GM19193 (cell line): ENCODE data around the gene SLCO4A1.

Experiments
- POLR2A ChIP-seq: IDR thresholded peaks from 4 replicates; pipeline ENCODE4 v1.6.1; 2011; ENCODE audit not compliant: insufficient read depth, insufficient read length; ENCODE audit errors: extremely low read depth

Gene SLCO4A1

DNA sequence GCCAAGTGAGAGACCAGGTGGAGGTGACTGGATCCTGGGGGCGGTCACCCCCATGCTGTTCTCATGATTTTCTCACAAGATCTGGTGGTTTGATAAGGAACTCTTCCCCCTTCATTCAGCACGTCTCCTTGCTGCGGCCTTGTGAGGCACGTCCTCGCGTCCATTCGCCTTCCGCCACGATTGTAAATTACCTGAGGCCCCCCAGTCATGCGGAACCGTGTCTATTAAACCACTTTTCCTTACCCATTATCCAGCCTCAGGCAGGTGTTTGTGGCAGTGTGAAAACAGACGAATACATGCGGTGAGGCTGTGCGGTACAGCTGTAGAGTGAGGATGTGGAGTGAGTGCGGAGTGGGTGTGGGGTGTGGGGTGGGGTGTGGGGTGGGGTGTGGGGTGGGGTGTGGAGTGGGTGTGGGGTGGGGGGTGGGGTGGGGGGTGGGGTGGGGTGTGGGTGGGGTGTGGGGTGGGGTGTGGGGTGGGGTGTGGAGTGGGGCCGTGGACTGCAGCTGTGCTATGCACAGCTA is 54.2 kb downstream of the SLCO4A1 start:
- no peak for TF ChIP-seq POLR2A

DNA sequence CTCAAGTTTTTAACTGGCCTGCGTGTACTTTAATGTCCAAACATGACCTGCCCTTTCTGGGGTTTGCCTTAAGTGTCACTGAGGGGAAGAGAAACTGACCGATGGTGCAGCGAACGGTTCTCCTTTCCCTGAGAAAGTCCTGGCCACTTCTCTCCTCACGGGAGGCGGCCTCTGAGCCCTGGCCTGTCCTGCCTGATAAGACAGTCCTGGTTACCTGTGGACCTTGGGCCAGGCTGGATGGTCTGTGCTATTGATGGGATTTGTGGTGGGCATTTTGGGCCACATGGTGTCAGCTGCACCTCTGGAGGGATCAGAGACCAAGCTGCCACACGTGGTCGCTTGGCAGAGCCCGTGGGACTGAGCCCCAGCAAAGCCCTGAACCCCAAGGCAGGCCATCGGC is 54.7 kb downstream of the SLCO4A1 start:
- no peak for TF ChIP-seq POLR2A

DNA sequence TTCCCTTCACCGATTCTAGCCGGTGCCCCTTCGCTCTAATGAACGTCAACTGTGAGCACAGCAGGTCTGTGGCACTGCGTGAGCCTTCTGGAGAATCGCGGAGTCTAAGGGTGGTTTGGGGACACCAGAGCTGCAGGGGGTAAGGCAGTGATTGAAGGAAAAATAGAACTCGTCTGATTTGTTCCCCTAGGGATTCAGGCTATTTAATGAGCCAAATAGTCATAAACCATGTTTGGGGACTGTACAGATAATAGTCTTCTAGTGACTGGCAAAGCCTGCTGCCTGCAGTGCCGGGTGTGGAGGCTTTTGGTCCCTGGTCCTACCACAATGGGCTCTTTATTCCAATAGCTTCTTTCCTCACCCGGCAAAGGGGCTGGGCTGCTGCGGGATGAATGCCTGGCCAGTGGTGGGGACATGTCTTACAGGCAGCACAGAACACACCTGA is 55.2 kb downstream of the SLCO4A1 start:
- TF ChIP-seq POLR2A: no peak

DNA sequence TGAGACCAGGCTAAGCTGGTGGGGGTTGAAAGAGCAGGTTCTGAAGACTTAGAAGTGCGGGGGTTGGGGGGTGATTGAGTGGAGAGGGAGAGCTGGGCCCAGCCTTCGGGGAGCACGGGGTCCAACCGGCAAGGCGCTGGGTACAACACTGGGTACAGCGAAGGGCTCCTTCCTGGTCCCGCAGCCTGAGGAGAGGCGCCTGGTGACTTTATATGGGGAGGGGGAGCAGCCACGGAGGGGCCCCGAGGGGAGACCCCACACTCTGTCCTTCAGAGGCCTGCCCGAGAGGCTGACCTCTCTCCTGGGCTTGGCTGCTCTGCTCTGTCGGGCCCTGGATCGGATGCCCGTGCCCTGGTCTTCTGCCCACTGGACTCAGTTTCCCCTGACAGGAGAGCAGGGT is 55.9 kb downstream of the SLCO4A1 start:
- no peak for TF ChIP-seq POLR2A

DNA sequence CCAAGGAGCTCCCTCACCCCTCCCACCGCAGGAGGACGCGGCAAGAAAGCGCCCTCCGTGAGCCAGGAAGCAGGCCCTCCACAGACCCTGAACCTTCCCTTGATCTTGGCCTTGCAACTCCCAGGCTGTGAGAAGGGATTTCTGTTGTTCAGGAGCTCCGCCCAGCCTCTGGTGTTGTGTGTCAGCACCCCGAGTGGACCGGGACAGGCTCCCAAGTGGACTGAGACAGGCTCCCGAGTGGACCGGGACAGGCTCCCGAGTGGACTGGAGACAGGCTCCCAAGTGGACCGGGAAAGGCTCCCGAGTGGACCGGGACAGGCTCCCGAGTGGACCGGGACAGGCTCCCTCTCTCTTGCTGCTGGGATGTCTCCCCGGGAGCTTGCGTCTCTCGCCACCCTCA is 57.0 kb downstream of the SLCO4A1 start:
- TF ChIP-seq POLR2A: no peak

DNA sequence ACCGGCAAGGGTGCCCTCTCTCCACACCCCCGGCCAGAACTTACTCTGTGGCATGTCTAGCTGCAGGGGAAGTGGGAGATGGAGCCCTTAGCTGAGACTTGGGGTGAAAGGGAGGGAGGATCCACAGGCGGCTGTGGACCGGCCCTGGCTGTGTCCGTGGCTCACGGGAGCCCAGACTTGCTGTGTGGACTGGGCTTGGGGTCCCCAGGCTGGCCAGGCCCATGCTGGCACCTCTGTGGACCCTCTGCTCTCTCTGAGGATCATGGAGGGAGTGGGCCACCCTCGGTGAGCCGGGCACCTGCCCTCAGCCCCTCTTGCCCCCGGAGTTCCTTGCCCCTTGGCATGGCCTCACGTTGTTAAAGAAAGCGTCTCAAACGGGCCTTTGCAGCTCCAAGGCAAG is 57.4 kb downstream of the SLCO4A1 start:
- TF ChIP-seq POLR2A: no peak

DNA sequence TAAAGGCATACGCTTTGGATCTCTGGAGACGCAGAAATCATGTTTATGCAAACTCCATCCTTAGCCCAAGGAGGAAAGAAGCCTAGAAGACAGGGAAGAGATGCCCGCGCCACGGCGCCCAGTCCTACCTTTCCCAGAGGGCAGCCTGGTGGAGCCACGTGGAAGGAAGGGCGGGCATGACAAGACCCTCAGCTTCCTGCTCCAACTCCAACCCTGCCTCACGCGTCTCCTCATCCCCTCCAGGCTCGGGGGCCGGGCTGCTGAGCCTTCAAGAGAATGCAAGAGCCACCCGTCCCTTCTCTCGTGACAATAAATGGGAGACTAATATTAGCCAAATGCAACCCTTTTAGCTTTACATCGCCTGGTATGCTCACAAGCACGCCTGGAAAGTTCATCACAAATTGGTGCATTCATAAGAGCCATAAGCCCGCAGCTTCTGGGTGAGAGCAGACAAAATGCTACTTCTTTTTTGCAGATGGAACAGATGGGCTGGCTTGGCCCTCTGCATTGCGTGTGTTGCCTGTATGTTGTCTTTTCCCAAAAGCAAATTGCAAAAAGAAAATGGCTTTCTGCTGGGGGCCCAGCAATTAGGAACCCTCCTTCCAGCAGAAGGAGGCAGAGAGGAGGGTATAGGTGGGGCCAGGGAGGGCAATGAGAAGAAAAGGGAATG is 58.1 kb downstream of the SLCO4A1 start:
- no peak for TF ChIP-seq POLR2A

DNA sequence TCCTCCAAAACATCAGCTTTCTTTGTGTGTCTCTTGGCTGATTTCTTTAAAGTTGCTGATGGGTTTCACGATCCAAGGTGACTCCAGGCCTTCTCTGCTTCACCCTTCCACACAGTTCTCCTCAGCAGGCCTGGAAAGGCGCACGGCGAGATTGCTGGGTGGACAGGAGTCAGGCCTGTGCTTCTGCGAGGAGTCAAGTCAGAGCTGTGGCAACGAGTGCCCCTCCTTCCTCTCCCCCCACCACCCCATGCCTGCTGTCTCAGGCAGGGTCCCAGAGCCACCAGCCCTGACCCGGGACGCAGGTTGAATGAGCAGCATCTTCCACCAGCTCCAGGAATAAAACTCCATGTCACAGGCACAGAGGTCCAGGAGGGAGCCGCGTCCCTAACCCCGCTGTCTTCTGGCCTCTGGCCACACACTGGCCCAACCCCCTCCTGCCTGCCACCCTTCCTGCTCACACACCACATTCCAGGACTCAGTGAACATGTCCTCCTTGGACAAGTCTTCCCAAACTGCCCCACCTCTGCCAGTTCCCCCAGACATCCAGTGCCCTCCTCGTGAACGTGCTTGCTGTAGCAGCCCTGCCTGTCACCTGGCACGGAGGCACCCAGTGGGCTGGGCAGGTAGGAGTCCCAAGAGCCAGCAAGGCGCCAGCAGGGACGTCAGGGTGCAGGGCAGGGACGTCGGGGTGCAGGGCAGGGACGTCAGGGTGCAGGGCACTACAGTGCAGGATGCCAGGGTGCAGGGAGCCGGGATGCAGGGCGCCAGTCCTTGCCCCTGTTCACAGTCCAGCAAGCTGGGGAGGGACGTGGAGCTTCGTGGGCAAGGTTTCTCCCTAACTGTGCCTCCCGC is 59.1 kb downstream of the SLCO4A1 start:
- TF ChIP-seq POLR2A: no peak

DNA sequence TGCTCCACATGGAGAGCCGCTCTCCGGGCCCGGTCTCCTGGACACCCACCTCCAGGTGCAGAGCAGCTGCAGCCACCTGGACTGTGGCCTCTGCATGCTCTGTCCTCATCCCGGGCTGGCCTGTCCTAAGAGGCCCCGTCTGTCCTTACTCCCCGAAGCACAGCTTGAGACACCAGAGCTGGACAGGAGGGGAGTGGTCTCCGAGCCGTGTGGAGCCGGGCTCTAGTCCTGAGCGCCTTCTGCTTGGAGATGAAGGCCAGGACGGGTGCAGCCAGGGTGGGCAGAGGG is 59.7 kb downstream of the SLCO4A1 start:
- TF ChIP-seq POLR2A: no peak

DNA sequence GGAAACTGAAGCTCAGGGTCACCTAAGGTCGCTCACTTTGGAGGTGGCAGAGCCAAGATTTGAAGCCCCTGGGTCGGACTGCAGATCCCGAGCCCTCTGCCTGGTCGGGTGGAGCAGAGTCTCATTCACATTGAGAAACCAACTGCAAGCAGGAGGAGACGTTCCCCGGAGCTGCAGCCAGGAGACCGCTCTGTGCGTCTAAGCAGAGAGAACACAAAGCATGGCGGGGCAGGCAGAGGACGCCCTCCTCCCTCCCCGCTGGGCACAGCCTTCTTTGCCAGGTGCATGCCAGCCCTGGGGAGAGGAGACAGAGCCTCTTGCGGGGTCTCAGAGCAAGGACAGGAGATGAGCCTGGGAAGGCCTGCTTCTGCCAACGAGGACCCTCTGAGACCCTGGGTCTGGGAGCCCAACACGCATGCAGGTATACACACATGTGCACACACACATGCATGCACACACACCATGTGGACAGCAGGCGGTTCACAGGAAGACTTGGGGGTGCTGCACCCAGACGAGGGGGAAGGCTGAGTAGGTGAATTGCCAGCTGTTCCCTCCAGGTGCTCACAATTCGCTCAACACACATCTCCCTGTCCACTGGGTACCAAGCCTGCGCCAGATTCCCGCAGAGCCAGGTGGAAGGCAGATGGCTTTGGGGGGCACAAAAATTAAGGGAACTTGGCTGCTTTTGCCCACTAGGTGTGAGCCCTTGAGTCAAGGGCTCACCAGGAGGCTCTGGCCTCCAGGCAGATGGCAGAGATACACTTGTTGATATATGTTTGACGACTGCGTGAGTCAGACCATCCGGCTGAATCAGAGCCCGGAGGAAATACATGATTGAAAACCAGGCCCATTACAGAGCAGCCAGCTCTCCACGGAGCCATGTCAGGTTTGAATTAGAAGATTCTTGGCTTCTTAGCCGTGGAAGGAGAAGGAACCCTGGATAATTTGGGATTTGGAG is 60.9 kb downstream of the SLCO4A1 start:
- no peak for TF ChIP-seq POLR2A

DNA sequence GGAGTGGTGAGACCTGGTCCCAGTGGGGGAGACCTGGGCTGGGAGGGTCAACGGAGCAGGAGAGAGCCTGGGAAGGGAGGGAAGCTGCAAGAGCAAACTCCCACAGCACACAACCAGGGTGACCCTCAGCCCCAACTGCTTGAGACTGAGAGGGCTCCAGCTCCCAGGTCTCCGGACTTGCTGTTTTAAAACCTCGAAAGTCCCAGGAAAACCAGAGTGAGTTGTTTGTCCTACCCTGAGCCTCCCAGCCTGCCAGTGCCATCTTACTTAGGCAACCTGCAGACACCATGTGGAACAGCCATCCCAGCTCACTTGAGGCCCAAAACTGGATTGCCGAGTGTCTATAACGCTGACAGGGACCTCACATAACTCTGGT is 61.5 kb downstream of the SLCO4A1 start:
- no peak for TF ChIP-seq POLR2A

DNA sequence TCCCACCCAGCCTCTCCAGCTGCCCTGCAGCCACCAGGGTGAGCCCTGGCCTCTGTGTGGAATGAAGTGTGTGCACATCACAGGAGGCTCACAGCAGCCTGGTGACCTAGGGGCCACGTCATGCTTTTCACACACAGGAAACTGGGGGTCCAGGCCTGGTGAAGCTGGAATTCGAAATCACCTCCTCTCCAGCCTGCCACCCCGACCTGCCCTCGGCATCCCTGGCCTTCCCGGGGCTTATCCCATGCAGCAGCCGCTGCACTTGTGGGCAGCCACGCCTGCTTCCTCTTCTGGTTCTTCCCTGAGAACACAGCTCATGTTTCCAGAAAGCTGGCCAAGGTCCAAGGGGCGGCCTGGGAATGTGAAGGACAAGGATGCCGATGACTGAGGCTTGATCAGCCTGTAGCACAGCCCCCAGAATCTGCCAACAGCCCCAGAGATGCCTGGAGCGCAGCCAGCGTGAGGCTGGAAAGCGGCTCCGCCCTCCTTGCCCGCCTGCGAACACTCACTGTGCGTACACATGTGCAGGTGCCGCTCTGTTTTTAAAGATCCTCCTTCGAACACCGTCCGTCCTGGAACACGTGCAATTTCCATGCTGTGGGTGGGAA is 62.1 kb downstream of the SLCO4A1 start:
- TF ChIP-seq POLR2A: no peak

DNA sequence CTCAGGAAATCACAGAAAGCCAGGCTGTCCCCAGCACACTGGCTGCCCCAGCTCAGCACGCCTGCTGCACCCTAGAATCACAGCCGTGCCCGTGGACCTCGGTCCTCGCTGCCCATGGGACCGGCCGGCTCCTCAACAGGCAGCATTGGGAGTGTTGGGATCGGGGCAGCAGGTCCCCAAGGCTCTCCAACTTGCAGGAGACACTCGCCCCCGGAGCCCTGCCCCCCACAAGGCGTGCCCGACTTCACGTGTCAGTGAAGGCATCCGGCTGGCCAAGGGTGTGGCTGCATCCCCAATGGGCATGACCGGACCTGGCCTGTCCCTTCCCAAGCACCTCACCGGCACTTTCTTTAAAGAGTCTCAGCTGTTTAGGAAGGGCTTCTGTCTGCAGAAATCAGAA is 63.3 kb downstream of the SLCO4A1 start:
- no peak for TF ChIP-seq POLR2A

DNA sequence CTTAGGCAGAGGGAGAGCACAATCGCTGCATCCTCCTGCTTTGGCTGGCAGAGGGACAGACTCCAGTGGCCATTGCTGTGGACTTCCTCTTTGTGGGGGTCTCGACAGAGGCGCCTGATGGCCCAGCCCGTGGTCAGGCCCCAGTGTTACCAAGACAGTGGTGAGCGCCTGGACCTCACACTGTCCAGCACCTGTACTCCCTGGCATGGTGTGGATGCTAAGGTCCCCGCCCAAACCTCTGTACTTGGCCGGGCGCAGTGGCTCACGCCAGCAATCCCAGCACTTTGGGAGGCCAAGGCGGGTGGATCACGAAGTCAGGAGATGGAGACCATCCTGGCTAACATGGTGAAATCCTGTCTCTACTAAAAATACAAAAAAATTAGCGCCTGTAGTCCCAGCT is 64.0 kb downstream of the SLCO4A1 start:
- TF ChIP-seq POLR2A: no peak

DNA sequence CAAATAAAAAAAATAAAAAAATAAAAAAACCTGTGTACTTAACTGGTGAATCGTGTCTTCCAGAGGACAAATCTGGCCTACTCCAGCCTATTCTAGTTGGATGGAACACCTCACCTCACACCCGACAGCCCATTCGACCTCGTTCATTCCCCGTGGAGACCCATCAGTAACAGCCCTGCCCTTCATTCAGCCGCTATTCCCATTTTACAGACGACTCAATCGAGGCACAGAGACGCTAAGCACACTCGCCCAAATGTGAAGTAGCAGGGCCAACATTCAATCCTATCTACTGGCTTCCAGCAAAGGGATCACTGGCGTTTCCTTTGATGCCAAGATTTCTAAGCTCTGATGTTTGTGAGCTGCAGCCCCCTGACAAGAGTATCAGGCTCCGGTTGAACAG is 64.6 kb downstream of the SLCO4A1 start:
- no peak for TF ChIP-seq POLR2A
